AG09309 (cell line): ENCODE data around the gene ZBTB32.

Experiments
- DNase-seq: peaks from one replicate; pipeline ENCODE4 v3.0.0-alpha.2; 2010; ENCODE audit warnings: low read depth
- H3K4me3 ChIP-seq: 2 replicates; pipeline ENCODE4 v1.5.1; 2011; ENCODE audit warnings: mild to moderate bottlenecking, low read depth, low read length, moderate library complexity; ENCODE audit not compliant: control insufficient read depth
- TF ChIP-seq, protein P1 (sequence below): IDR thresholded peaks from 2 replicates; pipeline ENCODE4 v1.5.1; 2011; ENCODE audit warnings: mild to moderate bottlenecking, low read depth, low read length, inconsistent platforms; ENCODE audit not compliant: insufficient read depth, control insufficient read depth; ENCODE audit errors: missing control alignments

Gene ZBTB32

GRCh38 chr19:35693835-35694599 lies 10.3 kb upstream of the ZBTB32 start:
- no peak for DNase-seq
- H3K4me3 ChIP-seq = no peak overlapping the region
- TF ChIP-seq, protein P1, sequence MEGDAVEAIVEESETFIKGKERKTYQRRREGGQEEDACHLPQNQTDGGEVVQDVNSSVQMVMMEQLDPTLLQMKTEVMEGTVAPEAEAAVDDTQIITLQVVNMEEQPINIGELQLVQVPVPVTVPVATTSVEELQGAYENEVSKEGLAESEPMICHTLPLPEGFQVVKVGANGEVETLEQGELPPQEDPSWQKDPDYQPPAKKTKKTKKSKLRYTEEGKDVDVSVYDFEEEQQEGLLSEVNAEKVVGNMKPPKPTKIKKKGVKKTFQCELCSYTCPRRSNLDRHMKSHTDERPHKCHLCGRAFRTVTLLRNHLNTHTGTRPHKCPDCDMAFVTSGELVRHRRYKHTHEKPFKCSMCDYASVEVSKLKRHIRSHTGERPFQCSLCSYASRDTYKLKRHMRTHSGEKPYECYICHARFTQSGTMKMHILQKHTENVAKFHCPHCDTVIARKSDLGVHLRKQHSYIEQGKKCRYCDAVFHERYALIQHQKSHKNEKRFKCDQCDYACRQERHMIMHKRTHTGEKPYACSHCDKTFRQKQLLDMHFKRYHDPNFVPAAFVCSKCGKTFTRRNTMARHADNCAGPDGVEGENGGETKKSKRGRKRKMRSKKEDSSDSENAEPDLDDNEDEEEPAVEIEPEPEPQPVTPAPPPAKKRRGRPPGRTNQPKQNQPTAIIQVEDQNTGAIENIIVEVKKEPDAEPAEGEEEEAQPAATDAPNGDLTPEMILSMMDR = peak; percentile 98

GRCh38 chr19:35695895-35696422 lies 8.4 kb upstream of the ZBTB32 start:
- TF ChIP-seq, protein P1 = no peak
- no peak for DNase-seq
- H3K4me3 ChIP-seq = no peak overlapping the region

DNA sequence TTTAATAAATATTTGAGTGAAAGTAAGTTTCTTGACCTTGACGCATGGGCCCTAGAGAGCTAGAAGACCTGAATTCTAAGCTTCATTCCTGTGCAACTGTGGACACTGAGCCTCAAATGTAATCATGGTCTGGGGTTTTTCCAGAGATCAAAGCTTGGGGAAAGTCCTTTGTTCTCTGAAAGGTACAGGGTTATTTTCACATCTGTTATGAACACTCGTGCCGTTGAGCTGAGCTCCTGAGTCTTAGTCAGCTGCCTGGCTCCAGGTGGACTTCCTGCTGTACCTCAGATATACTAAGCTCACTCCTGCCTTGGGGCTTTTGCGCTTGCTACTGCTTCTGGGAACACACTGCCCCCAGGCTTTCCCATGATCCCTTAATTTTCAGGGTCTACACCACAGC lies 7.5 kb upstream of the ZBTB32 start:
- no peak for DNase-seq
- no peak overlapping the region for H3K4me3 ChIP-seq
- TF ChIP-seq, protein P1 = no peak

DNA sequence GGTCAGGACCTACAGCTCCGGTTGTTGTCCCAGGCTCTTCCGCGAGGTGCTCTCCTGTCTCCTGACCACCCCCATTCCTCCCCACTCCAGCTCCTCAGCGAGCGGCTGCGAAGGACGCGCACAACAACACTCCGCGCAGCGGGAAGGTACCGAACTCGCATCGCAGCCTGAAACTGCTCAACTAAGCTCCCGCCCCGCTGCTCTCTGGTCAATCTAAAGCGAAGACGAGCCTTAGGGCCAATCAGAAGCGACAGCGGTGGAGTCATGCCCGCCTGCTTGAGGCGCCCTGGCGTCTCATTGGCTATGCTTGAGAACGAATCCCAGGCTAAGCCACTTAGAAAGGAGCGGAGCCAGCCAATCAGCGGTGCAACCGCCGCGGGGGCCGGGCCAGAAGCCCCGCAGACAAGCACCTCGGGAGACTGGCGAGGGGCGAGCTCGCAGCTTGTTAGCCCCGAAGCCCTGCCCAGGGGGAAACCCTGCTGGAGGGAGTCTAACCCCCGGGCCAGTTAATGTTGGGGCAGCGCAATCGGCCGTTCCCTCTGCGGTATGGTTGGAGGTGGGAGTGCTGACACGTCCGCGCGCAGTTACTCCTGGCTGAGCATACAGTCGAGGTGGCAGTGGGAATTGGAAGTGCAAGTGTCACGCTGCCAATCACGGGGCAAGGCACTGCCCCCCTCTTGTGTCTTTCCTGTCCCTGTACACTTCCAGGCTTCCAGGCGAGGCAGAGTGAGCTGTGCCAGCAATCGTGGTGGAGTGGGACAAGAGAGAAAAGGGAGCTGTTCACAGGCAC lies 1.9 kb upstream of the ZBTB32 start:
- peak overlapping the region; percentile 62 for H3K4me3 ChIP-seq
- TF ChIP-seq, protein P1 = no peak
- peak; percentile 87 for DNase-seq

GRCh38 chr19:35703343-35703742 lies 1.0 kb upstream of the ZBTB32 start:
- TF ChIP-seq, protein P1 = no peak
- DNase-seq = no peak
- no peak overlapping the region for H3K4me3 ChIP-seq

DNA sequence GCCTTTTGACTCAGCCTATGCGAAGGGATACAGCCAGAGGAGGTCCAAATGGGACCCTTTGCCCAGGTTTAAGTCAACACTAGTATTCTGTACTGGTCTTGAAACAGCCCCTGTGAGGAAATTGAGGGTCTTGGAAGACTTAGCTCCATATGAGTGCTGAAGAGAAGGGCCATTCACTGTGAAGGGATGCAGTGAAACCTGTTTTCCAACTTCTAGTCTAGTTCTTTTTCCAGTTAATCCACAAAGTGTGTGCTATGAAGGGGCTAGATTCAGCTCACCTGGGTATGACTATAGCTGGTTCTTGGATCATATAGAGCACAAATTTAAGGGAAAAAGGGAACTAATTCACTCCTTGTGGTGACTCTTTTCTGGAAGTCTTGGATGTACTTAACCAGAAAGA lies 4.0 kb downstream of the ZBTB32 start:
- TF ChIP-seq, protein P1 = no peak
- no peak for DNase-seq
- H3K4me3 ChIP-seq = no peak overlapping the region
